HG03066 (cell line): Measurements from ENCODE around the gene IFITM1.
"Not testable (repeated sequence)": the region's sequence is repeated elsewhere in the genome, so short reads cannot be mapped to it uniquely, and the experiment has no call there.

Source experiments
- ATAC-seq: cut with Tn5 transposase; IDR thresholded peaks from one replicate; pipeline ENCODE4 v1.9.1; 2021; ENCODE audit warnings: low read depth; ENCODE audit not compliant: unreplicated experiment

The IFITM1 gene

GRCh38 chr11:282171-282570 lies 31.7 kb upstream of the IFITM1 start:
- ATAC-seq, result no peak

- no peak for ATAC-seq
These were observed 31.0 kb upstream of the IFITM1 start for GRCh38 chr11:282630-283360.

GRCh38 chr11:283405-284104 lies 30.3 kb upstream of the IFITM1 start:
- no peak for ATAC-seq

GRCh38 chr11:284105-285020 lies 29.5 kb upstream of the IFITM1 start:
- ATAC-seq, result no peak

GRCh38 chr11:285021-285893 lies 28.6 kb upstream of the IFITM1 start:
- ATAC-seq, result no peak

GRCh38 chr11:285894-286220 lies 28.0 kb upstream of the IFITM1 start:
- no peak for ATAC-seq

- ATAC-seq, result not testable (repeated sequence)
These were observed 26.6 kb upstream of the IFITM1 start for GRCh38 chr11:286977-287820.

- peak; percentile 3 for ATAC-seq
These were observed 25.9 kb upstream of the IFITM1 start for GRCh38 chr11:287821-288477.

GRCh38 chr11:288478-289397 lies 25.1 kb upstream of the IFITM1 start, which contains the start of gene PGGHG:
Gene PGGHG, plus strand, starts transcription at chr11:289126. Its CDS starts 691 bp downstream, at chr11:289817.
- peak; percentile 60 for ATAC-seq

GRCh38 chr11:289398-289711 lies 24.5 kb upstream of the IFITM1 start:
- ATAC-seq, result no peak

- no peak for ATAC-seq
These were observed 23.9 kb upstream of the IFITM1 start for GRCh38 chr11:289712-290620.

- no peak for ATAC-seq
These were observed 23.1 kb upstream of the IFITM1 start for GRCh38 chr11:290621-291231.

- ATAC-seq, result no peak
These were observed 22.3 kb upstream of the IFITM1 start for GRCh38 chr11:291281-292210.

- no peak for ATAC-seq
These were observed 21.4 kb upstream of the IFITM1 start for GRCh38 chr11:292211-293121.
